ENCODE measurements around the gene NRAS. TPM values are rescaled to one million over a fixed set of nuclear protein-coding genes. Genes with fewer than 3 reads are reported as not detected.

The NRAS gene
- total and polyA plus RNA-seq, 3 donors from 2014 or later = 17.4 to 24.6 (median 22.8) TPM

DNA sequence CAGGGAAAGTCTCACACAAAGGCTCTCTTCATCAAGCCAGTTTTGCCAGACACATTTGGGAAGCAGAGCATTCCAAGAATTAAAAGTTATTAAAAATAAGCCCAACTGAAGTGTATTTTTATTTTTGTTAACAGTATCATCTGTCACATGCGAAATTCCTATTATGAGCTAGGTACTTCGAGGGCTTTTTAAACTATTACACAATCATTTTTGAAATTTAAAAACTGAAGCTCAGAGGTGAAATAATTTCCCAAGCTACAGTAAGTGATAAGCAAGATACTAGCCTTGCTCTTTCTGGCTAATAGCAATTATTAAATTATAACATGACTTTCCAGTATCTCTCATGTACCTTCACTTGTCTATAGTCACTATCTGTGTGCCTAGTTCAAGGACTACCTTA, 12.0 kb upstream of the NRAS start:
- Histone ChIP-seq H3K27ac (no peak overlapping the region), H3K36me3 (ENCODE audit: low read depth, missing control alignments) (no peaks in the 10 kb centered on the region), H3K4me1 (no peaks in the 10 kb centered on the region), H3K4me3 (no peak overlapping the region), H3K9me3 (no peaks in the 10 kb centered on the region), H3K27me3 (no peaks in the 10 kb centered on the region)
- intact Hi-C loops (cut with DNase I; ENCODE audit: low total_unique reads) = no loop called here
- 90 to 94% methylated on average over 2 of the region's 2 CpGs for WGBS, 2 donors
- TF ChIP-seq POLR2A (IDR thresholded peaks at IDR 0.05) (no peak), CTCF (IDR thresholded peaks at IDR 0.05) (no peak)
- DNase-seq = no peak

- Histone ChIP-seq H3K9me3 (no peaks in the 10 kb centered on the region), H3K4me3 (no peak overlapping the region), H3K4me1 (no peaks in the 10 kb centered on the region), H3K27me3 (no peaks in the 10 kb centered on the region), H3K27ac (no peak overlapping the region), H3K36me3 (ENCODE audit: low read depth, missing control alignments) (no peaks in the 10 kb centered on the region)
- intact Hi-C loops (cut with DNase I; ENCODE audit: low total_unique reads) = no loop called here
- WGBS, 2 donors = 80 to 86% methylated on average over 1 of the region's 1 CpG
- no peak for DNase-seq
- TF ChIP-seq POLR2A (IDR thresholded peaks at IDR 0.05) = no peak
- no peak for TF ChIP-seq CTCF (IDR thresholded peaks at IDR 0.05)
These were observed 8.7 kb upstream of the NRAS start for GRCh38 chr1:114725230-114725629.

- 90 to 95% methylated on average over 1 of the region's 1 CpG for WGBS, 2 donors
- Histone ChIP-seq H3K9me3 (no peaks in the 10 kb centered on the region), H3K4me1 (no peaks in the 10 kb centered on the region), H3K4me3 (no peak overlapping the region), H3K36me3 (ENCODE audit: low read depth, missing control alignments) (no peaks in the 10 kb centered on the region), H3K27ac (no peak overlapping the region), H3K27me3 (no peaks in the 10 kb centered on the region)
- intact Hi-C loops (cut with DNase I; ENCODE audit: low total_unique reads) = no loop called here
- no peak for DNase-seq
- TF ChIP-seq POLR2A (IDR thresholded peaks at IDR 0.05) = no peak
- TF ChIP-seq CTCF (IDR thresholded peaks at IDR 0.05) = no peak
These were observed 7.3 kb upstream of the NRAS start for GRCh38 chr1:114723915-114724314.

GRCh38 chr1:114723457-114723856, 6.9 kb upstream of the NRAS start:
- no peak overlapping the region for H3K4me3 ChIP-seq
- H3K4me1 ChIP-seq = no peaks in the 10 kb centered on the region
- WGBS, 2 donors = 0 to 31% methylated on average over 1 of the region's 1 CpG
- intact Hi-C loops (cut with DNase I; ENCODE audit: low total_unique reads) = no loop called here
- no peaks in the 10 kb centered on the region for H3K36me3 ChIP-seq (ENCODE audit: low read depth, missing control alignments)
- H3K27ac ChIP-seq = no peak overlapping the region
- TF ChIP-seq POLR2A (IDR thresholded peaks at IDR 0.05) = no peak
- TF ChIP-seq CTCF (IDR thresholded peaks at IDR 0.05) = no peak
- no peak for DNase-seq
- H3K9me3 ChIP-seq = no peaks in the 10 kb centered on the region
- H3K27me3 ChIP-seq = no peaks in the 10 kb centered on the region

GRCh38 chr1:114720492-114720891, 3.9 kb upstream of the NRAS start:
- no peak overlapping the region for H3K4me3 ChIP-seq
- H3K9me3 ChIP-seq = no peaks in the 10 kb centered on the region
- H3K4me1 ChIP-seq = peaks cover 3% of the 10 kb centered on the region
- WGBS, 2 donors = 92 to 93% methylated on average over 4 of the region's 4 CpGs
- DNase-seq = no peak
- no peaks in the 10 kb centered on the region for H3K27me3 ChIP-seq
- intact Hi-C loops (cut with DNase I; ENCODE audit: low total_unique reads) = no loop called here
- H3K27ac ChIP-seq = no peak overlapping the region
- TF ChIP-seq CTCF (IDR thresholded peaks at IDR 0.05) (no peak), POLR2A (IDR thresholded peaks at IDR 0.05) (no peak)
- H3K36me3 ChIP-seq (ENCODE audit: low read depth, missing control alignments) = no peaks in the 10 kb centered on the region

Measured in testis (tissue), 3 donors.